GM12878 (cell line): ENCODE data around the gene CREB5. TPM values are rescaled to one million over a fixed set of nuclear protein-coding genes. Genes with fewer than 3 reads are reported as not detected.

Experiments
- ATAC-seq: fragments of 200-7000 bp; cut with Tn5 transposase; 3 replicates; pipeline ENCODE4 v1.9.1; 2020; ENCODE audit warnings: mild to moderate bottlenecking, moderate library complexity
- BruUV-seq: library from RNA; stranded (reverse); fragments of 400-500 nt; replicated peaks from 2 replicates; lab custom pipeline; 2021; lab: Mats Ljungman, UMichigan
- CTCF ChIA-PET: fragments of 300-600 bp; sonication (Branson Sonifier 250); formaldehyde crosslinking; extraction: SDS; loops from one replicate; lab custom pipeline; 2021; ENCODE audit warnings: inconsistent platforms; lab: Yijun Ruan, JAX
- POLR2A ChIA-PET: fragments of 350-600 bp; formaldehyde crosslinking; extraction: SDS; loops from one replicate; lab custom pipeline; 2021; ENCODE audit warnings: inconsistent platforms; lab: Charles Lee
- RAD21 ChIA-PET: fragments of 300-600 bp; sonication (Branson Sonifier 250); formaldehyde crosslinking; loops from one replicate; lab custom pipeline; 2023; ENCODE audit warnings: antibody characterized with exemption; ENCODE audit not compliant: unreplicated experiment; lab: Charles Lee
- SMC1A ChIA-PET: fragments of 300-600 bp; sonication (Branson Sonifier 250); formaldehyde crosslinking; loops from one replicate; lab custom pipeline; 2023; ENCODE audit not compliant: unreplicated experiment, uncharacterized antibody; lab: Charles Lee
- DNase-seq: peaks from one replicate; pipeline ENCODE4 v3.0.0-alpha.2; 2011; ENCODE audit warnings: low read depth, low spot score
- FAIRE-seq: peaks from 3 replicates; lab custom pipeline; 2011; peaks lifted over from hg19 to GRCh38; lab: Jason Lieb, UNC
- H2AFZ ChIP-seq: 2 replicates; pipeline ENCODE4 v1.6.0; 2011; ENCODE audit warnings: low read depth, low read length, control low read depth; ENCODE audit not compliant: control insufficient read depth
- H3K27ac ChIP-seq: 2 replicates; pipeline ENCODE4 v1.5.1; 2011; ENCODE audit warnings: control low read depth; ENCODE audit not compliant: control insufficient read depth, insufficient read depth
- H3K27me3 ChIP-seq, 2 experiments: replicated peaks in 1 of 2; 2 replicates each; pipeline versions ENCODE4 v1.6.0 to v1.6.1; 2011; ENCODE audit warnings: low read length in 1 of 2; ENCODE audit not compliant: control insufficient read depth in 2 of 2, insufficient read depth in 2 of 2
- H3K36me3 ChIP-seq, 2 experiments: 2 replicates each; pipeline ENCODE4 v1.5.1; 2011; ENCODE audit warnings: low read length in 1 of 2; ENCODE audit not compliant: control insufficient read depth in 2 of 2, insufficient read depth in 2 of 2
- H3K4me1 ChIP-seq: 2 replicates; pipeline ENCODE4 v1.6.1; 2011; ENCODE audit warnings: mild to moderate bottlenecking, low read length, moderate library complexity, mixed read lengths; ENCODE audit not compliant: control insufficient read depth, insufficient read depth
- H3K4me2 ChIP-seq: 2 replicates; pipeline ENCODE4 v1.6.0; 2011; ENCODE audit warnings: control low read depth; ENCODE audit not compliant: control insufficient read depth, insufficient read depth
- H3K4me3 ChIP-seq: fragments of 200-600 bp; sonication (generic); 2 replicates; pipeline ENCODE4 v1.5.1; 2016
- H3K79me2 ChIP-seq: 2 replicates; pipeline ENCODE4 v1.6.0; 2011; ENCODE audit warnings: low read length; ENCODE audit not compliant: control insufficient read depth, insufficient read depth
- H3K9ac ChIP-seq: 2 replicates; pipeline ENCODE4 v1.8.0; 2011; ENCODE audit warnings: low read length, control low read depth, mixed read lengths; ENCODE audit not compliant: control insufficient read depth, insufficient read depth
- H3K9me3 ChIP-seq: replicated peaks from 3 replicates; pipeline ENCODE4 v1.5.1; 2011; ENCODE audit warnings: mild to moderate bottlenecking, low read length; ENCODE audit not compliant: control insufficient read depth, insufficient read depth
- H4K20me1 ChIP-seq: 2 replicates; pipeline ENCODE4 v1.6.0; 2011; ENCODE audit not compliant: control insufficient read depth, insufficient read depth
- EP300 ChIP-seq, 2 experiments: fragments of 150-350 bp in 1 of 2; IDR thresholded peaks; 2 replicates each; pipeline ENCODE4 v1.6.1; 2011 to 2012; ENCODE audit warnings: low read depth in 2 of 2, low read length in 2 of 2, borderline replicate concordance in 1 of 2, improper control_type of control experiment in 1 of 2, inconsistent platforms in 1 of 2; ENCODE audit not compliant: control insufficient read depth in 1 of 2
- ESRRA ChIP-seq: IDR thresholded peaks from 2 replicates; pipeline ENCODE4 v1.6.1; 2012; ENCODE audit warnings: mild to moderate bottlenecking, low read length, improper control_type of control experiment
- ETV6 ChIP-seq, 2 experiments: fragments of 450-650 bp in 1 of 2; IDR thresholded peaks in 1 of 2; conservative IDR thresholded peaks in 1 of 2; 2 replicates each; pipeline ENCODE4 v1.6.1; 2014; ENCODE audit warnings: antibody characterized with exemption in 1 of 2, borderline replicate concordance in 1 of 2, low read depth in 1 of 2, mild to moderate bottlenecking in 1 of 2, moderate library complexity in 1 of 2
- HSF1 ChIP-seq: fragments of 150-350 bp; IDR thresholded peaks from 2 replicates; pipeline ENCODE4 v1.6.1; 2014; ENCODE audit warnings: mild to moderate bottlenecking, low read depth, low read length
- IKZF2 ChIP-seq, 2 experiments: fragments of 450-650 bp; IDR thresholded peaks; 2 replicates each; pipeline ENCODE4 v1.6.1; 2017; ENCODE audit warnings: mild to moderate bottlenecking in 2 of 2, moderate library complexity in 2 of 2
- MEF2A ChIP-seq: IDR thresholded peaks from 2 replicates; pipeline ENCODE4 v1.6.1; 2011; ENCODE audit warnings: low read depth, mild to moderate bottlenecking, low read length, moderate library complexity; ENCODE audit not compliant: insufficient read depth
- NBN ChIP-seq: fragments of 450-650 bp; IDR thresholded peaks from 2 replicates; pipeline ENCODE4 v1.6.1; 2016
- NR2C1 ChIP-seq: fragments of 450-650 bp; IDR thresholded peaks from 2 replicates; pipeline ENCODE4 v1.6.1; 2017; ENCODE audit warnings: antibody characterized with exemption, mild to moderate bottlenecking, moderate library complexity
- PAX8 ChIP-seq: fragments of 450-650 bp; IDR thresholded peaks from 2 replicates; pipeline ENCODE4 v1.6.1; 2017; ENCODE audit warnings: mild to moderate bottlenecking, moderate library complexity
- PML ChIP-seq: IDR thresholded peaks from 2 replicates; pipeline ENCODE4 v1.6.1; 2012; ENCODE audit warnings: low read length, inconsistent platforms
- RELB ChIP-seq: fragments of 450-650 bp; IDR thresholded peaks from 2 replicates; pipeline ENCODE4 v1.6.1; 2017; ENCODE audit warnings: low read depth, mild to moderate bottlenecking, moderate library complexity
- SIX5 ChIP-seq: IDR thresholded peaks from 2 replicates; pipeline ENCODE4 v1.6.1; 2011; ENCODE audit warnings: mild to moderate bottlenecking, low read depth, low read length, moderate library complexity; ENCODE audit not compliant: severe bottlenecking
- SKIL ChIP-seq: fragments of 450-650 bp; IDR thresholded peaks from 2 replicates; pipeline ENCODE4 v1.6.1; 2017; ENCODE audit warnings: mild to moderate bottlenecking, low read depth, inconsistent platforms; ENCODE audit not compliant: poor library complexity, severe bottlenecking
- SREBF1 ChIP-seq: IDR thresholded peaks from 2 replicates; pipeline ENCODE4 v1.6.1; 2012; ENCODE audit warnings: mild to moderate bottlenecking, low read length
- STAT3 ChIP-seq: IDR thresholded peaks from 2 replicates; pipeline ENCODE4 v1.6.1; 2011; ENCODE audit warnings: low read depth, low read length, improper control_type of control experiment
- TCF12 ChIP-seq: IDR thresholded peaks from 2 replicates; pipeline ENCODE4 v1.6.1; 2011; ENCODE audit warnings: low read depth, mild to moderate bottlenecking, low read length
- USF1 ChIP-seq: IDR thresholded peaks from 2 replicates; pipeline ENCODE4 v1.6.1; 2011; ENCODE audit warnings: borderline replicate concordance, low read depth, mild to moderate bottlenecking, moderate library complexity, mixed read lengths, low read length; ENCODE audit not compliant: insufficient read depth; ENCODE audit errors: extremely low read length
- ZNF622 ChIP-seq: fragments of 450-650 bp; IDR thresholded peaks from 2 replicates; pipeline ENCODE4 v1.6.1; 2017; ENCODE audit warnings: mild to moderate bottlenecking, inconsistent platforms
- WGBS: methylation state at CpG from one replicate; pipeline ENCODE4 v1.1.6; 2016; ENCODE audit warnings: low lambda C conversion rate; ENCODE audit not compliant: insufficient replicate concordance, insufficient coverage; ENCODE audit errors: missing lambda C conversion rate; 5-methylcytosine and 5-hydroxymethylcytosine counted together
- in situ Hi-C: fragments of 300-500 bp; cut with MboI; formaldehyde crosslinking; loops from 9 replicates; pipeline ENCODE4 v1.14.3; 2018; ENCODE audit warnings: mixed read lengths
- intact Hi-C: fragments of 100-400 bp; cut with micrococcal nuclease; formaldehyde crosslinking; loops from one replicate; pipeline ENCODE4 v1.14.2; 2022; ENCODE audit not compliant: unreplicated experiment
- polyA plus RNA-seq, 11 experiments: library from polyadenylated mRNA; depleted of rRNA in 4 of 11; unstranded in 6 of 11; stranded (reverse) in 5 of 11; fragments of >200 nt; fragmentation: Nextera tagmentation in 4 of 11; fragmentation: Illumina TruSeq in 1 of 11; extraction: Ambion mirVana in 4 of 11; extraction: Trizol in 1 of 11; gene quantifications; 1 replicate in 1 of 11; 2 replicates in 10 of 11; pipeline versions ENCODE4 v1.2.1 to v1.2.3, GENCODE V29; 2011 to 2016; ENCODE audit warnings: inconsistent platforms in 2 of 11, missing spikeins in 2 of 11, low read depth in 1 of 11
- total RNA-seq, 4 experiments: library from RNA; depleted of rRNA in 3 of 4; stranded (reverse); fragments of >200 nt in 3 of 4; fragmentation: Illumina TruSeq in 1 of 4; extraction: Trizol in 1 of 4; gene quantifications; 2 replicates each; pipeline versions ENCODE4 v1.2.1 to v1.2.3, GENCODE V29; 2013 to 2021

CREB5 gene
- total and polyA plus RNA-seq, 10 of the 15 experiments (the other 5 are each of a cell fraction or from before 2014, with no cell fraction given) = 12.9 to 74.1 (median 53.0) TPM

GRCh38 chr7:28755255-28755654, 342.9 kb downstream of the CREB5 start:
- in situ Hi-C loops (no loop called here), intact Hi-C loops (no loop called here)
- Histone ChIP-seq H3K4me1 (no peaks in the 10 kb centered on the region), H3K4me3 (no peak overlapping the region), H3K27ac (no peak overlapping the region), H3K4me2 (no peak overlapping the region), H2AFZ (no peak overlapping the region), H3K9me3 (no peaks in the 10 kb centered on the region), H3K36me3 (peaks cover 0 to 8% of the 10 kb centered on the region in 2 experiments; a peak in 2 of 4 replicates), H3K79me2 (no peaks in the 10 kb centered on the region), H3K27me3 (no peaks in the 10 kb centered on the region), H3K9ac (no peak overlapping the region), H4K20me1 (no peaks in the 10 kb centered on the region)
- POLR2A ChIA-PET = no interaction called here
- TSS peak; percentile 22 for BruUV-seq
- FAIRE-seq (no peak), DNase-seq (no peak), ATAC-seq (no peak)
- TF ChIP-seq PAX8 (no peak), NR2C1 (no peak), ETV6 (conservative IDR thresholded peaks at IDR 0.05 in 1 of 2, IDR thresholded peaks at IDR 0.05 in 1 of 2; ENCODE audit: borderline replicate concordance in 1 of 2, low read depth in 1 of 2) (no peak), MEF2A (no peak), STAT3 (no peak), EP300 (IDR thresholded peaks at IDR 0.05; ENCODE audit: borderline replicate concordance in 1 of 2, control insufficient read depth in 1 of 2, low read depth in 2 of 2, low read length in 2 of 2) (no peak), RELB (no peak), SKIL (no peak), ESRRA (no peak), USF1 (no peak), TCF12 (no peak), PML (no peak), NBN (no peak), SREBF1 (no peak), SIX5 (no peak), HSF1 (no peak), ZNF622 (no peak), IKZF2 (IDR thresholded peaks at IDR 0.05) (no peak)
- RAD21 ChIA-PET = interaction anchor here (0.8 kb wide), 1 partner anchor 9 kb away, joined by 3 read pairs; no protein-coding TSS in a partner anchor
- SMC1A ChIA-PET = interaction anchor here (0.8 kb wide), 1 partner anchor 84 kb away, joined by 4 read pairs; no protein-coding TSS in a partner anchor
- CTCF ChIA-PET = interaction anchor here (1.2 kb wide), 1 partner anchor 9 kb away, joined by 3 read pairs; no protein-coding TSS in a partner anchor
- WGBS = 28% methylated on average over 3 of the region's 3 CpGs
